Gastrocnemius medialis (tissue), 4 donors: Measurements from ENCODE around the gene ZNF548. TPM values are rescaled to one million over a fixed set of nuclear protein-coding genes. Genes with fewer than 3 reads are reported as not detected.

Source experiments
- ATAC-seq, 2 donors: fragments of 150-250 bp; one replicate each; pipeline ENCODE4 v1.9.1; 2016
- DNase-seq, 2 donors: peaks; one replicate each; pipeline ENCODE4 v3.0.0-alpha.2; 2019
- H3K27ac ChIP-seq, 4 donors: fragments of 200-600 bp; sonication (generic); 1 replicate in 1 of 4; 2 replicates in 3 of 4; pipeline ENCODE4 v1.5.1; 2016 to 2018; ENCODE audit warnings: mild to moderate bottlenecking in 2 of 4, moderate library complexity in 1 of 4
- H3K27me3 ChIP-seq, 3 donors: fragments of 200-600 bp; sonication (generic) in 2 of 3; 1 replicate in 1 of 3; 2 replicates in 2 of 3; pipeline versions ENCODE4 v1.5.1 to v1.6.0; 2016 to 2019; ENCODE audit warnings: mild to moderate bottlenecking in 1 of 3, moderate library complexity in 1 of 3
- H3K36me3 ChIP-seq, 2 donors: fragments of 200-600 bp; sonication (generic) in 1 of 2; one replicate each; pipeline ENCODE4 v1.5.1; 2017 to 2018
- H3K4me1 ChIP-seq, 2 donors: fragments of 200-600 bp; sonication (generic) in 1 of 2; one replicate each; pipeline ENCODE4 v1.5.1; 2016 to 2017; ENCODE audit warnings: mild to moderate bottlenecking in 2 of 2
- H3K4me3 ChIP-seq, 4 donors: fragments of 200-600 bp; sonication (generic) in 3 of 4; 1 replicate in 1 of 4; 2 replicates in 3 of 4; pipeline ENCODE4 v1.5.1; 2016 to 2019; ENCODE audit warnings: mild to moderate bottlenecking in 2 of 4
- H3K9me3 ChIP-seq, 3 donors: fragments of 200-600 bp; sonication (generic) in 2 of 3; 1 replicate in 1 of 3; 2 replicates in 2 of 3; pipeline ENCODE4 v1.5.1; 2016 to 2019
- POLR2A ChIP-seq, 2 donors: fragments of 450-650 bp; IDR thresholded peaks; one replicate each; pipeline ENCODE4 v1.6.1; 2017; ENCODE audit warnings: antibody characterized with exemption in 2 of 2, mild to moderate bottlenecking in 2 of 2, moderate library complexity in 2 of 2
- in situ Hi-C, 4 donors: fragments of 200-750 bp; cut with MboI; loops; one replicate each; pipeline versions ENCODE4 v1.15.0 to v1.8.0; 2017; ENCODE audit warnings: low sequenced_read_pairs in 4 of 4
- intact Hi-C: fragments of 100-400 bp; cut with DNase I; formaldehyde crosslinking; loops from one replicate; pipeline ENCODE4 v1.15.1; 2023; ENCODE audit warnings: low total_unique reads
- total RNA-seq, 4 donors: library from RNA; depleted of rRNA; stranded (reverse); fragments of >200 nt; gene quantifications; one replicate each; pipeline versions ENCODE4 v1.1.0 to v1.2.3, GENCODE V29; 2016
- TF ChIP-seq, protein P1 (sequence below), 5 experiments: fragments of 450-650 bp in 3 of 5; fragments of 200-600 bp in 2 of 5; sonication (generic) in 2 of 5; IDR thresholded peaks in 4 of 5; conservative IDR thresholded peaks in 1 of 5; 1 replicate in 4 of 5; 2 replicates in 1 of 5; pipeline ENCODE4 v1.5.1; 2016 to 2019; ENCODE audit warnings: antibody characterized with exemption in 5 of 5, mild to moderate bottlenecking in 3 of 5, moderate library complexity in 3 of 5

The ZNF548 gene
- 10 to 100 TPM in 1 of 4 donors, 1 to 10 TPM in 3; 6.1 to 10.4 (median 8.3) TPM for total RNA-seq

DNA sequence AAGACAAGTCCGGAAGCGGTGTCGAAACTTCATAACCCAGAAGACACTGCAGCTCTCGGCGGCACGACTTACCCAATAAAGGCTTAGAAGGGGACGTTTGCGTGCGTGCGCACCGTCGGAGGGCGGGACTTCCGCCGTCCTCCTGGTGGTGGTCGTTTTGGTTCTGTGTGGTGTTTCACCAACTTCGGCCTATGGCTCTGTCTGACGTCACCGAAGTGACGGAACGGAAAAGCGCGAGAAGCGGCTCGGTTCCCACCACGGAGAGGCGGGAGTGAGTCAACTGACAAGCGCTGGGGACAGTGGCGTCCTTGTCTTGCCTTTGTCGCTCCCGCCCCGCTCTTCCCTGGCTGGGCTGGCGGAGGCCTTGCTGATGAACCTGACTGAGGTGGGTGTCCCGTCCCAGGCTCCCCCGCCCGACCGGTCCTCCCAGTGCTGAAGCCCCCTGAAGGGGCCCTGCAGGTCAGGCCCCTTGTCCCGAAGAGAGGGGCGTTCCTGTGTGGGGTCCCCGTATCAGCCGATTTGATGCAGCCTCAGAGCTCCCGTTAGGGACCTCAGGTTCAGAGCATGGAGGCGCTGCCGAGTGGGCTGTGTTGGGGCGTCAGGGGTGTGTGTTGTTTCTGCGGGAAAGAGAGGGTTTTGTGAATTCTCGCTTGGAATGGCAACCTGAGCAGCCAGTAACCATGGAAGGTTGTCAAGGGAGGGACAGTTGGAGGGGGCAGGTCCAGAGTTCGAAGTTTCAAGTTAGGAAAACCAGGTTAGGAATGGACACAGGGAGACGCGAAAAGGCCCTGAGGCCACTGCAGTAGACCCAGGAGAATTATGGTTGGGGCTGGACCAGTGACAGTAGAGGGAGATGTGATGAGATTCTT, at the start of gene ZNF548:
Gene ZNF548, plus strand, starts transcription at position 125 of the 869 bp plus-strand sequence. Its CDS starts 246 bp downstream, at position 371.
- in situ Hi-C loops, result no loop called here
- intact Hi-C loops, result loop anchor here (1.0 to 5.0 kb wide), 8 partner anchors 21 to 189 kb away; partner anchors contain the start of genes TRAPPC2B, ZNF17, ZNF304 and ZNF460
- ATAC-seq, result peak; percentile 100
- TF ChIP-seq, protein P1, sequence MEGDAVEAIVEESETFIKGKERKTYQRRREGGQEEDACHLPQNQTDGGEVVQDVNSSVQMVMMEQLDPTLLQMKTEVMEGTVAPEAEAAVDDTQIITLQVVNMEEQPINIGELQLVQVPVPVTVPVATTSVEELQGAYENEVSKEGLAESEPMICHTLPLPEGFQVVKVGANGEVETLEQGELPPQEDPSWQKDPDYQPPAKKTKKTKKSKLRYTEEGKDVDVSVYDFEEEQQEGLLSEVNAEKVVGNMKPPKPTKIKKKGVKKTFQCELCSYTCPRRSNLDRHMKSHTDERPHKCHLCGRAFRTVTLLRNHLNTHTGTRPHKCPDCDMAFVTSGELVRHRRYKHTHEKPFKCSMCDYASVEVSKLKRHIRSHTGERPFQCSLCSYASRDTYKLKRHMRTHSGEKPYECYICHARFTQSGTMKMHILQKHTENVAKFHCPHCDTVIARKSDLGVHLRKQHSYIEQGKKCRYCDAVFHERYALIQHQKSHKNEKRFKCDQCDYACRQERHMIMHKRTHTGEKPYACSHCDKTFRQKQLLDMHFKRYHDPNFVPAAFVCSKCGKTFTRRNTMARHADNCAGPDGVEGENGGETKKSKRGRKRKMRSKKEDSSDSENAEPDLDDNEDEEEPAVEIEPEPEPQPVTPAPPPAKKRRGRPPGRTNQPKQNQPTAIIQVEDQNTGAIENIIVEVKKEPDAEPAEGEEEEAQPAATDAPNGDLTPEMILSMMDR (IDR thresholded peaks at IDR 0.05 in 4 of 5, conservative IDR thresholded peaks at IDR 0.05 in 1 of 5), result peak in 4 of 5 experiments; percentile 24 to 41 (median 33)
- peak; percentile 70 to 78 for TF ChIP-seq POLR2A (IDR thresholded peaks at IDR 0.05)
- DNase-seq, result peak; percentile 97 to 98
- peaks cover 3 to 10% of the 10 kb centered on the region in 2 donors for H3K36me3 ChIP-seq
- no peaks in the 10 kb centered on the region for H3K27me3 ChIP-seq
- H3K27ac ChIP-seq, result peak within 1 kb of the TSS; percentile 87 to 98 (median 92)
- no peaks in the 10 kb centered on the region for H3K9me3 ChIP-seq
- peaks cover 22 to 26% of the 10 kb centered on the region in 2 donors for H3K4me1 ChIP-seq
- peak within 1 kb of the TSS; percentile 75 to 85 (median 81) for H3K4me3 ChIP-seq

DNA sequence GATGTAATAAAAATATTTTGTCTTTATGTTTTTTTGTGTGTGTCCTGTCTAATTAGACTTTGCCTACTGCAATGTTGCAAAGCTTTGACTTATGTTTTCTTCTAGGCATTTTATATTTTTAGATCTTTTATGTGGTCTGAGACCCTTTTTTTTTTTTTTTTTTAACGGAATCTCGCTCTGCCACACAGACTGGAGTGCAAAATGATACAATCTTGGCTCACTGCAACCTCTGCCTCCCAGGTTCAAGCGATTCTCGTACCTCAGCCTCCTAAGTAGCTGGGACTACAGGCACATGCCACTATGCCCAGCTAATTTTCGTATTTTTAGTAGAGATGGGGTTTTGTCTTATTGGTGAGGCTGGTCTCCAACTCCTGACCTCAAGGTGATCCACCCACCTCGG, 47.1 kb upstream of the ZNF548 start:
- no peak for ATAC-seq
- in situ Hi-C loops (no loop called here), intact Hi-C loops (no loop called here)
- no peaks in the 10 kb centered on the region for H3K27me3 ChIP-seq
- no peaks in the 10 kb centered on the region for H3K9me3 ChIP-seq
- no peak for DNase-seq
- H3K36me3 ChIP-seq, result no peaks in the 10 kb centered on the region
- TF ChIP-seq, protein P1 (IDR thresholded peaks at IDR 0.05 in 4 of 5, conservative IDR thresholded peaks at IDR 0.05 in 1 of 5), result no peak
- no peak for TF ChIP-seq POLR2A (IDR thresholded peaks at IDR 0.05)
- H3K4me3 ChIP-seq, result no peak overlapping the region
- H3K4me1 ChIP-seq, result peaks cover 8 to 15% of the 10 kb centered on the region in 2 donors
- no peak overlapping the region for H3K27ac ChIP-seq

DNA sequence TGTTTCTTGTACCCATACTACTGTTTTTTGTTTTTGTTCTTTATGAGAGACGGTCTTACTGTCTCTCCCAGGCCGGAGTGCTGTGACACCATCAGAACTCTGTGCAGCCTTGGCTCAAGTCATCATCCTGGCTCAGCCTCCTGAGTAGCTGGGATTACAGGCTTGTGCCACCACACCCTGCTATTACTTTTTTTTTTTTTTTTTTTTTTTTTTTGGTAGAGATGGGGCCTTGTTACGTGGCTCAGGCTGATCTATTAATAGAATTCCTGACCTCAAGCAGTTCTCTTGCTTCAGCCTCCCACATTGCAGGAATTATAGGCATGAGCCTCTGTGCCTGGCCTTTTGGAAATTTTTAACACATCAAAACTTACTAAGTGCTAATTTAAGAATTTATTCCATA, 41.5 kb upstream of the ZNF548 start:
- Histone ChIP-seq H3K4me1 (peaks cover 19 to 26% of the 10 kb centered on the region in 2 donors), H3K27me3 (no peaks in the 10 kb centered on the region), H3K27ac (peak overlapping the region in 3 of 4 donors; percentile 65 to 72 (median 65)), H3K36me3 (peaks cover 0 to 3% of the 10 kb centered on the region in 2 donors), H3K9me3 (no peaks in the 10 kb centered on the region), H3K4me3 (no peak overlapping the region)
- DNase-seq (peak; percentile 43 to 73), ATAC-seq (peak; percentile 55 to 67)
- in situ Hi-C loops (no loop called here), intact Hi-C loops (no loop called here)
- no peak for TF ChIP-seq POLR2A (IDR thresholded peaks at IDR 0.05)
- TF ChIP-seq, protein P1 (IDR thresholded peaks at IDR 0.05 in 4 of 5, conservative IDR thresholded peaks at IDR 0.05 in 1 of 5), result no peak

DNA sequence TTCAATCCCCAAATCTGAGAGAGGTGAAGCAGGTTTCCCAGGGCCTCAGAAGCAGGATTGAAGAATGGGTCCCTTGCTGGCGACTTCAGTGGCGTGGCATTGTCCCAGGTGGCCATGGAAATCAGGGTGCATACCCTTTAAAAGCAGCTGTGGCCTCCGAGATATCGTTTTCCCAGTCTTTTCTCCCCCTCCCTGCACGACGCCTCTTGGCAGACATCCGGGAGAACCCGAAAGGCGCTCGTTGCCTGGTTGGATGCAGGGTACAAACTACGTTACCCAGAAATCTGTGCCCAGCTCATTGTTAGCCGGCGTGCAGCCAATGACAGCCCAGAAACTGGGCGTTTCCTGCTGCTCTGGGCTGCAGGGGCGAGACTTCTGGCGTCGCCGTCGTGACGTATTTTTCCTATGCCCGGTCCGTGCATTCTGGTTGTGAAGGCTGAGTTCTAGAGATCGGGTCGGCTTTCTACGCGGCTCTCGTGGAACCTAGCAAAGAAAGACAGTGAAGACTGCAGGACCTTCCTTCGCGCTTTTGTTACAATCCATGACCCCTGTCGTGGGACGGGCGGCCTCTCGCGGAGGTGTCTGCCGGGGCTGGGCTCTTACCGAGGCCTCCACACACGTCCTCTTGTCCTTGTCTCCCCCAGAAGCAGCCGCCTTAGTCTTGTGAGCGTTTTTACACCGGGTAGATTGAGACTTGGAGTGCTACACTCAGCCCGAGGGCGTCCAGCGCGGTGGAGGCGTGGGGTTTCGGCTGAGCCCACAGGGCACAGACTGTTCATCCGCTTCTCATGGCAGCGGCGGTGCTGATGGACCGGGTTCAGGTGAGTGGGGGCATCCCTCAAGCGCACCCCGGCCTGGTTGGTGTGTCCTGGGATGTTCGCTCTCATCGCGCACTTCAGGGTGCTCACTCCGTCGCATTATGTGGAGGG, 38.5 kb upstream of the ZNF548 start, which contains the start of gene ZNF304:
Gene ZNF304, plus strand, starts transcription at position 395 of the 929 bp plus-strand sequence. Its CDS starts 394 bp downstream, at position 789.
- Histone ChIP-seq H3K27me3 (no peaks in the 10 kb centered on the region), H3K4me1 (peaks cover 22 to 29% of the 10 kb centered on the region in 2 donors), H3K4me3 (peak within 1 kb of the TSS; percentile 77 to 99 (median 93)), H3K27ac (peak within 1 kb of the TSS; percentile 78 to 96 (median 92)), H3K36me3 (peaks cover 0 to 33% of the 10 kb centered on the region in 2 donors), H3K9me3 (no peaks in the 10 kb centered on the region)
- DNase-seq (peak; percentile 90 to 93), ATAC-seq (peak; percentile 97 to 98)
- in situ Hi-C loops (loop anchor here in 1 of 4 donors (5.0 kb wide), 1 partner anchor 69 kb away; the partner anchor contains the start of gene ZNF460), intact Hi-C loops (loop anchor here (1.0 to 5.0 kb wide), 3 partner anchors 12 to 72 kb away; partner anchors contain the start of genes TRAPPC2B, ZNF547 and ZNF548)
- peak; percentile 33 to 36 for TF ChIP-seq POLR2A (IDR thresholded peaks at IDR 0.05)
- TF ChIP-seq, protein P1 (IDR thresholded peaks at IDR 0.05 in 4 of 5, conservative IDR thresholded peaks at IDR 0.05 in 1 of 5), result no peak
